NT2/D1 (cell line): ENCODE data around the gene FNDC1.

Experiments used
- SUZ12 ChIP-seq: IDR thresholded peaks from 2 replicates; pipeline ENCODE4 v1.6.1; 2011; ENCODE audit not compliant: insufficient read length, insufficient read depth; ENCODE audit errors: extremely low read depth
- YY1 ChIP-seq: IDR thresholded peaks from 2 replicates; pipeline ENCODE4 v1.6.1; 2011; ENCODE audit not compliant: insufficient read length, insufficient read depth

DNA sequence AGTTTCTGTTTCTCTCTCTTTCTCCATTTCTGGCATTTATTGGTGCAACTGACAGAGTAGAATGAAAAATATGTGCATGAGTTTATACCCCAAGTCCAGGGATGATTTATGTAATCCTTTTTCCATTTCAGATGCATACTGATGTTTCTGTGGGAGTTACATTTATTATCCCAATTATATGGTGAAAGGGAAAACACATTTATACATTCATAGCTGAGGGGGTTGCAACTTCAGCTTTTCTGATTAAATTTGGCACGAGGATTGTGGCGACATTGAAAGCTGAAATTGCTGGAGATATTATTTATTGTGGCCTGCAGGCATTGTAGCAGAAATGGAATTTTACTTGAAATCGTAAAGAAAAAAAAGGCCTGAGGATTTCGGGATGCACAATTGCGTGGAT is 31.5 kb upstream of the FNDC1 start:
- TF ChIP-seq SUZ12 (no peak), YY1 (no peak)
